Putamen (tissue), 1 donor: ENCODE data around the gene NFATC3.
"Not testable (repeated sequence)": the region's sequence is repeated elsewhere in the genome, so short reads cannot be mapped to it uniquely, and the experiment has no call there.

Experiments
- DNase-seq: peaks from one replicate; pipeline ENCODE4 v3.0.0-alpha.2; 2016; ENCODE audit warnings: low spot score

Gene NFATC3

GRCh38 chr16:68090130-68090529 lies 5.0 kb downstream of the NFATC3 start:
- DNase-seq = no peak

- DNase-seq = no peak
Measured at GRCh38 chr16:68090533-68090932, 5.4 kb downstream of the NFATC3 start.

- DNase-seq = no peak
Measured at GRCh38 chr16:68091380-68092261, 6.5 kb downstream of the NFATC3 start.

- DNase-seq = not testable (repeated sequence)
Measured at GRCh38 chr16:68092275-68092674, 7.1 kb downstream of the NFATC3 start.

- peak; percentile 27 for DNase-seq
Measured at GRCh38 chr16:68093816-68094613, 8.8 kb downstream of the NFATC3 start.

GRCh38 chr16:68094614-68094934 lies 9.4 kb downstream of the NFATC3 start:
- DNase-seq = no peak

GRCh38 chr16:68096491-68096890 lies 11.3 kb downstream of the NFATC3 start:
- no peak for DNase-seq

- DNase-seq = no peak
Measured at GRCh38 chr16:68097088-68097487, 11.9 kb downstream of the NFATC3 start.

GRCh38 chr16:68097895-68098294 lies 12.7 kb downstream of the NFATC3 start:
- no peak for DNase-seq

- no peak for DNase-seq
Measured at GRCh38 chr16:68100488-68100887, 15.3 kb downstream of the NFATC3 start.

- DNase-seq = no peak
Measured at GRCh38 chr16:68105611-68106010, 20.4 kb downstream of the NFATC3 start.

- DNase-seq = not testable (repeated sequence)
Measured at GRCh38 chr16:68107230-68107928, 22.2 kb downstream of the NFATC3 start.

- not testable (repeated sequence) for DNase-seq
Measured at GRCh38 chr16:68109156-68109555, 24.0 kb downstream of the NFATC3 start.

GRCh38 chr16:68110611-68111010 lies 25.4 kb downstream of the NFATC3 start:
- not testable (repeated sequence) for DNase-seq

GRCh38 chr16:68111379-68111778 lies 26.2 kb downstream of the NFATC3 start:
- no peak for DNase-seq

- DNase-seq = no peak
Measured at GRCh38 chr16:68113059-68113761, 28.0 kb downstream of the NFATC3 start.

- no peak for DNase-seq
Measured at GRCh38 chr16:68113765-68114240, 28.6 kb downstream of the NFATC3 start.

GRCh38 chr16:68114939-68115338 lies 29.8 kb downstream of the NFATC3 start:
- not testable (repeated sequence) for DNase-seq

GRCh38 chr16:68115851-68116250 lies 30.7 kb downstream of the NFATC3 start:
- no peak for DNase-seq

GRCh38 chr16:68116256-68116867 lies 31.2 kb downstream of the NFATC3 start:
- DNase-seq = no peak

- no peak for DNase-seq
Measured at GRCh38 chr16:68117884-68118283, 32.7 kb downstream of the NFATC3 start.
